Measurements from ENCODE around the gene HOXA5.

- TF ChIP-seq CTCF (IDR thresholded peaks at IDR 0.05) (no peak), POLR2A (IDR thresholded peaks at IDR 0.05) (no peak)
Measured at GRCh38 chr7:27186668-27187474, 43.4 kb upstream of the HOXA5 start.
